ENCODE measurements around the gene KCNAB1.

GRCh38 chr3:156525808-156526207 is 405.4 kb downstream of the KCNAB1 start:
- TF ChIP-seq MAX (CRISPR knock-in tag; IDR thresholded peaks at IDR 0.05): no peak
- no peak for TF ChIP-seq HMGXB4 (CRISPR knock-in tag; IDR thresholded peaks at IDR 0.05)
- no peak for TF ChIP-seq FOXP1 (CRISPR knock-in tag; IDR thresholded peaks at IDR 0.05; ENCODE audit: borderline replicate concordance)
- no peak for TF ChIP-seq RELA (CRISPR knock-in tag; IDR thresholded peaks at IDR 0.05; ENCODE audit: borderline replicate concordance)
- TF ChIP-seq USF1 (CRISPR knock-in tag; IDR thresholded peaks at IDR 0.05): no peak
- TF ChIP-seq CTCF (IDR thresholded peaks at IDR 0.05): no peak

All from WTC11 (cell line).